Measurements from ENCODE around the gene DDX55.

DNA sequence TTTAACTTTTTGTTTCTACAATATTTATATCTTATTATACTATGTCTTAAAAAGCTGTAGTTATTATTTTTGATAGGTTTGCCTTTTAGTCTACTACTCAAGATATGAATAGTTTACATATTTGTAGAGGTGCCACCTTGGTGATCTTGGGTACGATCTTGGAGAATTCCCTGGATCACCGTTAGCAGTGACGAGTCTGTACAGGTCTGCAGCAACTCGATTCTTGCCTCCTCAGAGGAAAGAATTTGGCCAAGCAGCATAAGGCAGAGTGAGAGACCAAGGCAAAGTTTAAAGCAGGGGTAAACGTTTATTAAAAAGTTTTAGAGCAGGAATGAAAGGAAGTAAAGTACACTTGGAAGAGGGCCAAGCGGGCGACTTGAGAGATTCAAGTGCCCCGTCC lies 65.9 kb downstream of the DDX55 start:
- TF ChIP-seq CTCF (IDR thresholded peaks at IDR 0.05): no peak
- TF ChIP-seq POLR2A (IDR thresholded peaks at IDR 0.05): no peak
